NK-92 treated with Interleukin-12 subunit alpha and Interleukin-12 subunit beta, amount 100 ng/mL, for 24 hours (cell line): Measurements from ENCODE around the gene WDR89.
A peak's percentile ranks its signal among the peaks of the same experiment; 100 is the strongest.
"Not testable (repeated sequence)": the region's sequence is repeated elsewhere in the genome, so short reads cannot be mapped to it uniquely, and the experiment has no call there.

Experiments
- DNase-seq: peaks from one replicate; lab custom pipeline; 2025; lab: John Stamatoyannopoulos, UW

WDR89 gene

GRCh38 chr14:63641473-63642228, at the start of gene WDR89:
Gene WDR89 (minus strand): TSS chr14:63641871. CDS start chr14:63599942, 41,929 bp downstream.
- peak; percentile 96 for DNase-seq

- no peak for DNase-seq
Measured at GRCh38 chr14:63689132-63689531, 47.5 kb upstream of the WDR89 start.

GRCh38 chr14:63686926-63687325, 45.3 kb upstream of the WDR89 start:
- DNase-seq: no peak

- no peak for DNase-seq
Measured at GRCh38 chr14:63685401-63685800, 43.7 kb upstream of the WDR89 start.

- DNase-seq: no peak
Measured at GRCh38 chr14:63682727-63683593, 41.3 kb upstream of the WDR89 start.

GRCh38 chr14:63678536-63678935, 36.9 kb upstream of the WDR89 start:
- DNase-seq: no peak

GRCh38 chr14:63677891-63678379, 36.3 kb upstream of the WDR89 start:
- no peak for DNase-seq

GRCh38 chr14:63676615-63677014, 34.9 kb upstream of the WDR89 start:
- no peak for DNase-seq

- DNase-seq: no peak
Measured at GRCh38 chr14:63673886-63674497, 32.3 kb upstream of the WDR89 start.

GRCh38 chr14:63673255-63673654, 31.6 kb upstream of the WDR89 start:
- no peak for DNase-seq

- no peak for DNase-seq
Measured at GRCh38 chr14:63672417-63673180, 30.9 kb upstream of the WDR89 start.

GRCh38 chr14:63671987-63672386, 30.3 kb upstream of the WDR89 start:
- no peak for DNase-seq

- DNase-seq: no peak
Measured at GRCh38 chr14:63670692-63671091, 29.0 kb upstream of the WDR89 start.

GRCh38 chr14:63666335-63666734, 24.7 kb upstream of the WDR89 start:
- DNase-seq: no peak

GRCh38 chr14:63663428-63664341, 22.0 kb upstream of the WDR89 start:
- no peak for DNase-seq

- DNase-seq: no peak
Measured at GRCh38 chr14:63662776-63663175, 21.1 kb upstream of the WDR89 start.

- not testable (repeated sequence) for DNase-seq
Measured at GRCh38 chr14:63661881-63662280, 20.2 kb upstream of the WDR89 start.

- no peak for DNase-seq
Measured at GRCh38 chr14:63659726-63660125, 18.1 kb upstream of the WDR89 start.

GRCh38 chr14:63656194-63656593, 14.5 kb upstream of the WDR89 start:
- no peak for DNase-seq

- no peak for DNase-seq
Measured at GRCh38 chr14:63654936-63655335, 13.3 kb upstream of the WDR89 start.

- DNase-seq: no peak
Measured at GRCh38 chr14:63654346-63654745, 12.7 kb upstream of the WDR89 start.
